NOMO-1 (cell line): ENCODE measurements around the gene CDKAL1.
"Not testable (repeated sequence)": the region's sequence is repeated elsewhere in the genome, so short reads cannot be mapped to it uniquely, and the experiment has no call there.

Experiments
- DNase-seq, 2 experiments: peaks; one replicate each; lab custom pipeline; 2025; ENCODE audit not compliant: unreplicated experiment in 2 of 2; lab: John Stamatoyannopoulos, UW

Gene CDKAL1

GRCh38 chr6:20816126-20816525 lies 281.9 kb downstream of the CDKAL1 start:
- no peak for DNase-seq

GRCh38 chr6:20817806-20818320 lies 283.6 kb downstream of the CDKAL1 start:
- DNase-seq, result no peak

- DNase-seq, result no peak
These were observed 285.6 kb downstream of the CDKAL1 start for GRCh38 chr6:20819774-20820400.

GRCh38 chr6:20826378-20826777 lies 292.1 kb downstream of the CDKAL1 start:
- no peak for DNase-seq

GRCh38 chr6:20827798-20828197 lies 293.5 kb downstream of the CDKAL1 start:
- no peak for DNase-seq

- DNase-seq, result no peak
These were observed 296.3 kb downstream of the CDKAL1 start for GRCh38 chr6:20830576-20830975.

- not testable (repeated sequence) for DNase-seq
These were observed 297.0 kb downstream of the CDKAL1 start for GRCh38 chr6:20831251-20831650.

GRCh38 chr6:20833881-20834515 lies 299.7 kb downstream of the CDKAL1 start:
- DNase-seq, result no peak

- no peak for DNase-seq
These were observed 301.2 kb downstream of the CDKAL1 start for GRCh38 chr6:20835315-20836010.

- no peak for DNase-seq
These were observed 302.9 kb downstream of the CDKAL1 start for GRCh38 chr6:20837189-20837588.

- DNase-seq, result peak in 1 of 2 experiments; percentile 11
These were observed 303.9 kb downstream of the CDKAL1 start for GRCh38 chr6:20838113-20838512.

GRCh38 chr6:20839630-20840029 lies 305.4 kb downstream of the CDKAL1 start:
- DNase-seq, result no peak

- no peak for DNase-seq
These were observed 306.4 kb downstream of the CDKAL1 start for GRCh38 chr6:20840675-20841074.

GRCh38 chr6:20841806-20842205 lies 307.5 kb downstream of the CDKAL1 start:
- DNase-seq, result no peak

- no peak for DNase-seq
These were observed 311.3 kb downstream of the CDKAL1 start for GRCh38 chr6:20845592-20845991.

GRCh38 chr6:20846602-20847028 lies 312.4 kb downstream of the CDKAL1 start:
- DNase-seq, result peak; percentile 66 to 74

- DNase-seq, result no peak
These were observed 313.6 kb downstream of the CDKAL1 start for GRCh38 chr6:20847904-20848303.

GRCh38 chr6:20850686-20851416 lies 316.6 kb downstream of the CDKAL1 start:
- peak in 1 of 2 experiments; percentile 1 for DNase-seq

GRCh38 chr6:20851795-20852194 lies 317.5 kb downstream of the CDKAL1 start:
- no peak for DNase-seq

GRCh38 chr6:20853828-20854227 lies 319.6 kb downstream of the CDKAL1 start:
- no peak for DNase-seq

GRCh38 chr6:20856681-20857288 lies 322.5 kb downstream of the CDKAL1 start:
- DNase-seq, result no peak
